Large intestine (tissue), 3 donors: ENCODE data around the gene HOXC12. TPM values are rescaled to one million over a fixed set of nuclear protein-coding genes. Genes with fewer than 3 reads are reported as not detected.

Source experiments
- DNase-seq, 2 donors: peaks; one replicate each; pipeline versions ENCODE4 v3.0.0 to v3.0.0-alpha.2; 2013
- H3K27ac ChIP-seq: one replicate; pipeline ENCODE4 v1.5.1; 2013; ENCODE audit warnings: low read length
- H3K27me3 ChIP-seq: 2 replicates; pipeline ENCODE4 v1.6.1; 2013; ENCODE audit warnings: low read length; ENCODE audit not compliant: control insufficient read depth, insufficient read depth
- H3K36me3 ChIP-seq: 2 replicates; pipeline ENCODE4 v1.6.1; 2013; ENCODE audit warnings: low read length; ENCODE audit not compliant: control insufficient read depth, insufficient read depth
- H3K4me1 ChIP-seq: one replicate; pipeline ENCODE4 v1.6.1; 2013; ENCODE audit warnings: low read length; ENCODE audit not compliant: control insufficient read depth, insufficient read depth
- H3K4me3 ChIP-seq: one replicate; pipeline ENCODE4 v1.5.1; 2013; ENCODE audit warnings: low read length
- H3K9me3 ChIP-seq: one replicate; pipeline ENCODE4 v1.6.1; 2013; ENCODE audit warnings: mild to moderate bottlenecking, low read depth, low read length, moderate library complexity; ENCODE audit not compliant: control insufficient read depth
- WGBS: methylation state at CpG from one replicate; pipeline ENCODE4 v1.1.5; 2013; ENCODE audit warnings: low lambda C conversion rate; ENCODE audit not compliant: insufficient coverage; 5-methylcytosine and 5-hydroxymethylcytosine counted together
- polyA plus RNA-seq: library from polyadenylated mRNA; unstranded; fragments of 120-200 nt; gene quantifications from one replicate; pipeline ENCODE4 v1.2.1, GENCODE V29; 2013

HOXC12 gene
- polyA plus RNA-seq, 1 donor, result not detected

DNA sequence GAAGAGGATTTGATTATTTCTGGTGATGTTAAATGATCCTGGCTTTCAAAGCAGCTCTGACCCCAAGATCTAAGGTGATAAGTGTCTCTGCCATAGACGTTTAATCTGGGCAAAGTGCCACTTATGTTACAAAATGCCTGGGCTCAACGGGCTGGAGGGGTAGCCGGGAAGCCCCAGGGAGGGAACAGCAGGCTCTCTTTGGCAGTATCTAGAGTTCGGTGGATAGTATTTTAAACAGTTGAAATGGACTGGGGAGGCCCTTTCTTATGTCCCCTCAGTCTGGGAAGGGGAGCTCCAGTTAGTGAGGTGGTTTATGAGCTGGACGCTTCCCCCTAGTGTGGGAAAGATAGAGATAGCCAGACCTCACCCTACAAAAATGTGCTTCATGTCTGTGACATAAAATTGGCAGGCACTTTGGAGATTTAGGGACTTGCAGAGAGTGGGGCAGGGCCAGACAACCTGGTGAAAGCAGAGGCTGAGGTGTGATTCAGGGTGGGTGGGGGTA, 12.8 kb downstream of the HOXC12 start:
- no peaks in the 10 kb centered on the region for H3K36me3 ChIP-seq
- H3K27me3 ChIP-seq, result peaks cover 100% of the 10 kb centered on the region
- peaks cover 9% of the 10 kb centered on the region for H3K9me3 ChIP-seq
- no peak overlapping the region for H3K4me3 ChIP-seq
- H3K4me1 ChIP-seq, result peaks cover 7% of the 10 kb centered on the region
- WGBS, result no CpG with 5 or more reads among the region's 5 CpGs
- H3K27ac ChIP-seq, result no peak overlapping the region
- DNase-seq, result no peak

DNA sequence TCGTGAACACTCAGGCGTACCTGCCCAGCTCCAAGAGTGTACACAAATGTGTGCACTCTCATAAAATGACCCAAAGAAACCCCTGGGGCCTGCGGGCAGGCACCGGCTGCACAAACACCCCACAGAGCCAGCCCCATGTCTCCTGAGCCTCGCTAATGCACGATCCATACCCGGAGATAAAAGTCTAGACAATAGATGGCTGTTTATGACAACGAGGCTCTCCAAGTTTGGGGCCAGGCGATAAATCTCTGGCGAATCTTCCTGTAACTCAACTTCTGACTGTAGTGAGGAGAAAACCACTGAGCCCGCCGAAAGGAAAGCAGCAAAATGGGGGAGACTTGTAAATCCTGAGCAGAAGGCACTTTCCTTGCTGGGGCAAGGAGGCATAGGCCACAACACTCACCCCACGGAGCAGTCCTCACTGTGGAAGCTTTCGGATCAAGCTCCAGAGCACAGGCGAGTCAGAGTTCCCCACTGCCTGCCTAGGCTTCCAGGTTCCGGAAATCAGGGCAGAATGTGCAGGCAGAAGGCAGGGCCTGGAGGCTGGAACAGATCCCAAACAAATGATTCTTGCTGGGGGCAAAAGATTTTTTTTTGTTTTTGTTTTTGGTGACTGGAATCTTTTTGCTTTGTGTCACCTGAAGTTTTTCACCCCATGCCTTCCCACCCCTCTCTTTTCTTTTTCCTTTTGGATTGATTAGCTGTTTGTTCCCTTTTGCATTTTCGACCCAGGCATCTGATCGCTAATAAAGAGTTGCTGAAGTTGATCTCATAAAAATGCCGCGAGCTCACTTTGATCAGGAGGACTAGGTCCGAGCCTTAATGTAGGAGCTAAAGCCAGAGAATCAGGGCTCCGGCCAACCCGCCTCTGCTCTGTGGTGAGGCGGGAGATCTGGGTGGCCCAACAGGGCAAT, 13.8 kb downstream of the HOXC12 start:
- H3K36me3 ChIP-seq, result no peaks in the 10 kb centered on the region
- no peak overlapping the region for H3K4me3 ChIP-seq
- H3K27ac ChIP-seq, result no peak overlapping the region
- peaks cover 100% of the 10 kb centered on the region for H3K27me3 ChIP-seq
- peaks cover 7% of the 10 kb centered on the region for H3K9me3 ChIP-seq
- DNase-seq, result no peak
- peaks cover 7% of the 10 kb centered on the region for H3K4me1 ChIP-seq
- WGBS, result no CpG with 5 or more reads among the region's 24 CpGs

DNA sequence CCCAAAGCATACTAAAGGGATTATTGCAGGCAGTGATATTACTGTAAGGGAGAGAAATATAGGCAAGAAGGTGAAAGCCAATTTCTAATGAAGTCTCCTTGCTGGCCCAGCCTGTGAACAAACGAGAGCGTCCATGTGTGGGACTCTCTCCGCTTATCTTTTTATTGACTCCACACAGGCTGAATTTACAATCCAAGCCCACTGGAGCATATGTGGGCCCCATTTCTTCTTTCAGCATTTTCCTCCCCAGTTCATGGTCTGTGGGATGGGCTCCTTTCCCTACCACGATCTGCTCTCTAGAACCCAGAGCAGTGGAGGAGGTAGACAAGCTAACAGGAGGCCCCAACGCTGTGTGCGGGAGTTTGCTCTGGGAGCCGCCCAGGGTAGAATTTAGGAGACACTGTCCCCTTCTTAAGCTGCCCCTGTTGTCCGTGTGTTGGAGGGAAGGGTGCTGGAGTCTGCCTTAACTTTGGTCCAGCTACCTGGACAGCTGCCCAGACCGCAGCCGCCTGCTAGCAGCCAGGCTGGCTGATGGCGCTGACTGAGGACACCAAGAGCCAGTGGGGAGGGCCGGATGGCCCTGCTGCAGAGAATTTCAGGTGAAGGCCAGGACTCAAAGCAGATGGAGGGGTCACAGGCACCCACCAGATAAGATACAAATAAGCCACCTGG, 15.0 kb downstream of the HOXC12 start:
- DNase-seq, result no peak
- Histone ChIP-seq H3K9me3 (peaks cover 9% of the 10 kb centered on the region), H3K27ac (no peak overlapping the region), H3K4me1 (peaks cover 7% of the 10 kb centered on the region), H3K36me3 (no peaks in the 10 kb centered on the region), H3K4me3 (no peak overlapping the region), H3K27me3 (peaks cover 100% of the 10 kb centered on the region)
- no CpG with 5 or more reads among the region's 12 CpGs for WGBS

DNA sequence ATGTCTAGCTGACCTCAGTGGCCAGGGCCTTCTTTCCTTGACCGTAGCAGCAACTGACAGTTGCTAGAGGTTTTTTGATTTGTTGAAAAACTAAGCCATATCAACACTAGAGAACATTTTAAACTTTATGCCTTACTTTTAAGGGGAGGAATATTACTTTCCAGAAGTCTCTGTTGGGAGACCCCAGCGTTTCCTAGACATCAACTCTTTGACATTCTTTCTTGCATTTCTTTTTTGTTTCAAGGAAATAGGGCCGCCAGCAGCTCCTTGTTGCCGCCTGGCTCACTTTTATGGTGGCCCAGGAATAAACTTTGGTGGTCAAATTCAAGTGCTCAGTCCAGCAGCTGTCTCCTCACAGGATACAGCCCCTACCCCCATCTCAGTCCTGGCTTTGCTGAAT, 15.7 kb downstream of the HOXC12 start:
- 0% methylated on average over 1 of the region's 4 CpGs for WGBS
- no peak overlapping the region for H3K4me3 ChIP-seq
- DNase-seq, result no peak
- H3K36me3 ChIP-seq, result no peaks in the 10 kb centered on the region
- H3K9me3 ChIP-seq, result peaks cover 11% of the 10 kb centered on the region
- peaks cover 100% of the 10 kb centered on the region for H3K27me3 ChIP-seq
- H3K4me1 ChIP-seq, result peaks cover 12% of the 10 kb centered on the region
- H3K27ac ChIP-seq, result no peak overlapping the region

DNA sequence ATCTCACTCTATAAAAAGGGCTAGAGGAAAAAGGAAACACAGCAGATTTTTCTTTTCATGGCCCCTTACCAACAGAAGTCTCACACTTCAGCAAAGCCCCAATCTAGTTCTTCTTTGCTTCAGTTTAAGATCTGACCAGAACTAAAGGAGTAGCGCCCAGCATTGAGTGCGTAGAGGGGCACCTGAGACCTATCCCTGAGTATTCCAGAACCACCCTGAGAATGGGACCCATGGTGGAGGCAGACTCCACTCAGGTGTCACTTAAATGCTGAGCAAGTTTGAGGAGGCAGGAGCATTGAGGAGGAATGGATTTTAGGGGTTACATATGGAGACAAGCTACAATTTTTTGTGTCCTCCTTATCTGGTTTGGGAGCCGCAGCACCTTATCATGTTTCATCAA, 16.4 kb downstream of the HOXC12 start:
- Histone ChIP-seq H3K36me3 (no peaks in the 10 kb centered on the region), H3K27me3 (peaks cover 100% of the 10 kb centered on the region), H3K9me3 (peaks cover 18% of the 10 kb centered on the region), H3K27ac (no peak overlapping the region), H3K4me1 (peaks cover 17% of the 10 kb centered on the region), H3K4me3 (no peak overlapping the region)
- no CpG with 5 or more reads among the region's 3 CpGs for WGBS
- no peak for DNase-seq

DNA sequence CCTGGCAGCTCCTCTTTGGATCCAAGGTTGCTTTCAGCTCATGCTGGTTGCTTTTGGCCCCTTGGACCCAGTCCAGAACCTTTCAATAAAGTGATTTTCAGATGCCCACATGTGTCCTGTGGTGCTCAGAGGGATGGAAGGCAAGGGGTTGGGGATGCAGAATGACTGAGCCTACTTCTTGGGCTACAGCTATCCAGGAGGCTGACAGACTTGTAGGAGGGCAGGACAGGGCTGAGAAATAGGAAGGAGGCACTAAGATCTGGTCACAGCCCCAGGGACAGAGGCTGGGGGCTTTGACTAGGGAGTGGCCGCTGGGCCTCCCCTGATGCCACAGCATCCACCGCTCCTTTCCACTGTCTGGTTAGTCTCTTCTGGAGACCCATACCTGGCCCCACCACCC, 17.0 kb downstream of the HOXC12 start:
- Histone ChIP-seq H3K9me3 (peaks cover 19% of the 10 kb centered on the region), H3K4me3 (no peak overlapping the region), H3K27ac (no peak overlapping the region), H3K36me3 (no peaks in the 10 kb centered on the region), H3K27me3 (peaks cover 100% of the 10 kb centered on the region), H3K4me1 (peaks cover 17% of the 10 kb centered on the region)
- DNase-seq, result no peak
- no CpG with 5 or more reads among the region's 2 CpGs for WGBS

DNA sequence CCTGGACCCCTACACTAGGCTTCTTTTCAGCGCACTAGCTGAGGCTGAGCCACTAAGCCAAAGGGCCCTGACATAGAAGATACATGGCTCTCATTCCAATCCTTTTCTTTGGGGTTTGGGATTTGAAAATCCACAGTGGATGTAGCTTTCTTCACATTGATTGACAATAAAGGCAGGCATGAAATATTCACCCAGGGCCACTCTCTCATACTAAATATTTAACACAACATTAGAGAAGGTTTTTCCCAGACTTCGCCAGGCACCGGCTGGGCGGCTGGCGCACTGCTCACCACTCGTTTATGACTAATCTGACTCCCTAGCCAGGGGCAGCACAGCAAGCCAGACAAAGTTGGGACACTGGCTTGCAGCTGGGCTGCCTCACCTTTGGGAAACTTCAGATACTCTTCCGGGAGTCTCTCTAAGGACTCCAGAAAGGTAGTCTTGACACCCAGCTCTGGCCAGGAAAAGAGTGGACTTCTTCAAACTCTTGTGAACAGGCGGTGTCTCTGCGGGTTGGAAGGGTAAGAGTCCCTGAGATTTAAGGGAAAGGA, 17.5 kb downstream of the HOXC12 start:
- H3K4me3 ChIP-seq, result no peak overlapping the region
- no peak overlapping the region for H3K27ac ChIP-seq
- H3K27me3 ChIP-seq, result peaks cover 100% of the 10 kb centered on the region
- no CpG with 5 or more reads among the region's 9 CpGs for WGBS
- no peaks in the 10 kb centered on the region for H3K36me3 ChIP-seq
- H3K9me3 ChIP-seq, result peaks cover 18% of the 10 kb centered on the region
- no peak for DNase-seq
- peaks cover 17% of the 10 kb centered on the region for H3K4me1 ChIP-seq

DNA sequence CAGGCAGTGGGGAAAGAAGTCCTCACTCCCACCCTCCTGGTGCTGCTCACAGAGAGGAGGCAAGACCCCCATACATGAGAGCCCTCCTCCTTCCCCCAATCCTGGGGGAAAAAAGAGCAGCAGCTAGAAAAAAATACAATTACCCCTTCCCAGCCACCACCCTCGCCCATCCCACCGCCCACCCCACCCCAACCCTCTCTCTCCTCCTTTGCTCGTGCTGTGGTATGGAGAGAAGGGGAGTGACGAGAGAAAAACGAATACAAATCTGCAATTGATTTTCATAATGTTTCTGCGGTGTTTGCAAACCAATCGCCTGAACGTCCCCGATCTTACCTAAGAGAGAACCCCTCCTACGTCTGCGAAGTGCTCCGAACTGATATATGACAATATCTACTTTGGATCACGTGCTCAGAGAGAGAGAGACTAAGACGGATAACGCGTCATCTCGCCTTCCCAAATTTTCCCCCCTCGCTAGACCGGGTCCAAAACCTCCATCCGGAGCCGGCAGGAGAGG, 18.1 kb downstream of the HOXC12 start, which contains the start of gene HOXC11:
TSS of gene HOXC11 (plus strand) at position 405 of the 514 bp plus-strand sequence. CDS start 116 bp downstream, outside the sequence.
- no peaks in the 10 kb centered on the region for H3K36me3 ChIP-seq
- peak within 1 kb of the TSS; percentile 45 for H3K4me3 ChIP-seq
- WGBS, result no CpG with 5 or more reads among the region's 21 CpGs
- H3K27ac ChIP-seq, result no peak within 1 kb of the TSS
- peaks cover 18% of the 10 kb centered on the region for H3K9me3 ChIP-seq
- no peak for DNase-seq
- H3K4me1 ChIP-seq, result peaks cover 17% of the 10 kb centered on the region
- peaks cover 100% of the 10 kb centered on the region for H3K27me3 ChIP-seq

DNA sequence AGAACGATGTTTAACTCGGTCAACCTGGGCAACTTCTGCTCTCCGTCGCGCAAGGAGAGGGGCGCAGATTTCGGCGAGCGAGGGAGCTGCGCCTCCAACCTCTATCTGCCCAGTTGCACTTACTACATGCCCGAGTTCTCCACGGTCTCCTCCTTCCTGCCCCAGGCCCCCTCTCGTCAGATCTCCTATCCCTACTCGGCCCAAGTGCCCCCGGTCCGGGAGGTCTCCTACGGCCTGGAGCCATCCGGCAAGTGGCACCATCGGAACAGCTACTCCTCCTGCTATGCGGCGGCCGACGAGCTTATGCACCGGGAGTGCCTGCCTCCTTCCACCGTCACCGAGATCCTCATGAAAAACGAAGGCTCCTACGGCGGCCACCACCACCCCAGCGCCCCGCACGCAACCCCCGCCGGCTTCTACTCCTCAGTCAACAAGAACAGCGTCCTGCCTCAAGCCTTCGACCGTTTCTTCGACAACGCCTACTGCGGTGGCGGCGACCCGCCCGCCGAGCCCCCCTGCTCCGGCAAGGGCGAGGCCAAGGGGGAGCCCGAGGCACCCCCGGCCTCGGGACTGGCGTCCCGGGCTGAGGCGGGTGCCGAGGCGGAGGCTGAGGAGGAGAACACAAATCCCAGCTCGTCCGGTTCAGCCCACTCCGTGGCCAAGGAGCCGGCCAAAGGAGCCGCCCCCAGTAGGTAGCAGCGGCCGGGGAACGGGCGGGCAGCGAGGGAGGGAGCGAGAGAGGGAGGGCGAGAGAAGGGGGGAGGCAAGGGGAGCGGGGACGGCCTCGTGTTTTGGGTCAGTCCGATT, 18.7 kb downstream of the HOXC12 start:
- DNase-seq, result peak in 1 of 2 donors; percentile 59
- peak overlapping the region; percentile 45 for H3K4me3 ChIP-seq

More for the DNA sequence above, 18.7 kb downstream of the HOXC12 start:
- H3K4me1 ChIP-seq, result peaks cover 17% of the 10 kb centered on the region
- no peaks in the 10 kb centered on the region for H3K36me3 ChIP-seq
- no CpG with 5 or more reads among the region's 71 CpGs for WGBS
- no peak overlapping the region for H3K27ac ChIP-seq
- H3K9me3 ChIP-seq, result peaks cover 18% of the 10 kb centered on the region
- H3K27me3 ChIP-seq, result peaks cover 98% of the 10 kb centered on the region
